ENCODE measurements around the gene CORO1A.

DNA sequence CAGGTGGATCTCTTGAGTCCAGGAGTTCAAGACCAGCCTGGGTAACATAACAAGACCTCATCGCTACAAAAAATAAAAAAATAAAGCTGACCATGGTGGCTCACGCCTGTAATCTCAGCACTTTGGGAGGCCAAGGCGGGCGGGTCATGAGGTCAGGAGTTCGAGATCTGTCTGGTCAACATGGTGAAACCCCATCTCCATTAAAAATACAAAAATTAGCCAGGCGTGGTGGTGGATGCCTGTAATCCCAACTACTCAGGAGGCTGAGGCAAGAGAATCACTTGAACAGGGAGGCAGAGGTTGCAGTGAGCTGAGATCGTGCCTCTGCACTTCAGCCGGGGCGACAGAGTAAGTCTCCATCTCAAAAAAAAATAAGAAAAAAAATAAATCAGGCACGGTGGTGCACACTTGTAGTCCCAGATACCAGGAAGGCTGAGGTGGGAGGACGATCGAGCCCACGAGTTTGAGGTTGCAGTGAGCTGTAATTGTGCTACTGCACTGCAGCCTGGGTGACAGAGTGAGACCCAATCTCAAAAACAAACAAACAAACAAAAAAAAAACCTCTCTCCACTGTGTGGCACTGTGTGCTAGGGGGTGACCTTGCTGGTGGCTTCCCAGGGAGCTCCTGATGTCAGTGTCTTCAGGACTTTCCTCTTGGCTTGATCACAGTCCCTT is 40.6 kb upstream of the CORO1A start:
- TF ChIP-seq, protein P1, sequence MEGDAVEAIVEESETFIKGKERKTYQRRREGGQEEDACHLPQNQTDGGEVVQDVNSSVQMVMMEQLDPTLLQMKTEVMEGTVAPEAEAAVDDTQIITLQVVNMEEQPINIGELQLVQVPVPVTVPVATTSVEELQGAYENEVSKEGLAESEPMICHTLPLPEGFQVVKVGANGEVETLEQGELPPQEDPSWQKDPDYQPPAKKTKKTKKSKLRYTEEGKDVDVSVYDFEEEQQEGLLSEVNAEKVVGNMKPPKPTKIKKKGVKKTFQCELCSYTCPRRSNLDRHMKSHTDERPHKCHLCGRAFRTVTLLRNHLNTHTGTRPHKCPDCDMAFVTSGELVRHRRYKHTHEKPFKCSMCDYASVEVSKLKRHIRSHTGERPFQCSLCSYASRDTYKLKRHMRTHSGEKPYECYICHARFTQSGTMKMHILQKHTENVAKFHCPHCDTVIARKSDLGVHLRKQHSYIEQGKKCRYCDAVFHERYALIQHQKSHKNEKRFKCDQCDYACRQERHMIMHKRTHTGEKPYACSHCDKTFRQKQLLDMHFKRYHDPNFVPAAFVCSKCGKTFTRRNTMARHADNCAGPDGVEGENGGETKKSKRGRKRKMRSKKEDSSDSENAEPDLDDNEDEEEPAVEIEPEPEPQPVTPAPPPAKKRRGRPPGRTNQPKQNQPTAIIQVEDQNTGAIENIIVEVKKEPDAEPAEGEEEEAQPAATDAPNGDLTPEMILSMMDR (IDR thresholded peaks at IDR 0.05; ENCODE audit: low read length) = peak; percentile 60
- TF ChIP-seq EZH2 (optimal IDR thresholded peaks at IDR 0.05; ENCODE audit: low read depth, low read length) = no peak
- no peak for TF ChIP-seq EZH2phosphoT487 (IDR thresholded peaks at IDR 0.05; ENCODE audit: low read length)

Measured in MM.1S (cell line).